ENCODE measurements around the gene ZNF492. TPM values are rescaled to one million over a fixed set of nuclear protein-coding genes. Genes with fewer than 3 reads are reported as not detected.

ZNF492 gene
- total and polyA plus RNA-seq, 9 donors: 0.31 to 1.4 (median 0.57) TPM

DNA sequence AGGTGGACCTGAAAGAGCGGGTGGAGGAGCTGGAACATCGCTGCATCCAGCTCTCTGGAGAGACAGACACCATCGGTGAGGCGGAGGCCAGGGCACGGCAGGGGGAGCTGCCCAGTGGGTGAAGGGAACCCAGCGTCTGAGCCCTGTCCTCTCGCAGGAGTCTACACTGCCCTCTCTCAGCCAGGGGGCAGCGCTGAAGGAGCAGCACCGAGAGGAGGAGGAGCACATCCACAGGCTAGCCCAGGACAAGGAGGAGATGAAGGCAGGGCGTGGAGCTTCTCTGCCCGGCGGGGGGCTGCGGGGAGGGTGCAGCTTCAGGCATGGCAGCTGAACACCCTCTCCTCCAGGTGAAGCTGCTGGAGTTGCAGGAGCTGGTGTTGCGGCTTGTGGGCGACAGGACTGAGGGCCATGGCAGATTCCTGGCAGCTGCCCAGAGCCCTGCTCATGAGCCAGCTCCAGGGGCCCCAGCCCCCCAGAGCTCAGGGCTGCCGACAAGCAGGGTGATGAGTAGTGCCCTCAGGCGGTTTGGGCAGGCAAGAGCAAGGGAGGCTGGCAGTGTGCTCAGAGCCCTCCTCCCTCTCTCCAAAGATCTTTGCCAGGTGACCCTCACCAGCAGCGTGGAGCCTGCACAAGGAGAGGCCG, 31.4 kb upstream of the ZNF492 start:
- 51 to 61% (median 53%) methylated on average over 19 of the region's 19 CpGs for WGBS, 3 donors
- intact Hi-C loops (cut with DNase I): no loop called here
- TF ChIP-seq EP300 (IDR thresholded peaks at IDR 0.05) (no peak), POLR2A (IDR thresholded peaks at IDR 0.05) (no peak)
- TF ChIP-seq, protein P1, sequence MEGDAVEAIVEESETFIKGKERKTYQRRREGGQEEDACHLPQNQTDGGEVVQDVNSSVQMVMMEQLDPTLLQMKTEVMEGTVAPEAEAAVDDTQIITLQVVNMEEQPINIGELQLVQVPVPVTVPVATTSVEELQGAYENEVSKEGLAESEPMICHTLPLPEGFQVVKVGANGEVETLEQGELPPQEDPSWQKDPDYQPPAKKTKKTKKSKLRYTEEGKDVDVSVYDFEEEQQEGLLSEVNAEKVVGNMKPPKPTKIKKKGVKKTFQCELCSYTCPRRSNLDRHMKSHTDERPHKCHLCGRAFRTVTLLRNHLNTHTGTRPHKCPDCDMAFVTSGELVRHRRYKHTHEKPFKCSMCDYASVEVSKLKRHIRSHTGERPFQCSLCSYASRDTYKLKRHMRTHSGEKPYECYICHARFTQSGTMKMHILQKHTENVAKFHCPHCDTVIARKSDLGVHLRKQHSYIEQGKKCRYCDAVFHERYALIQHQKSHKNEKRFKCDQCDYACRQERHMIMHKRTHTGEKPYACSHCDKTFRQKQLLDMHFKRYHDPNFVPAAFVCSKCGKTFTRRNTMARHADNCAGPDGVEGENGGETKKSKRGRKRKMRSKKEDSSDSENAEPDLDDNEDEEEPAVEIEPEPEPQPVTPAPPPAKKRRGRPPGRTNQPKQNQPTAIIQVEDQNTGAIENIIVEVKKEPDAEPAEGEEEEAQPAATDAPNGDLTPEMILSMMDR (IDR thresholded peaks at IDR 0.05): no peak
- H3K27me3 ChIP-seq: no peaks in the 10 kb centered on the region
- no peak for DNase-seq
- H3K4me1 ChIP-seq (ENCODE audit: insufficient read depth): no peaks in the 10 kb centered on the region
- H3K4me3 ChIP-seq: no peak overlapping the region
- no peak overlapping the region for H3K27ac ChIP-seq
- no peaks in the 10 kb centered on the region for H3K9me3 ChIP-seq
- H3K36me3 ChIP-seq: no peaks in the 10 kb centered on the region

DNA sequence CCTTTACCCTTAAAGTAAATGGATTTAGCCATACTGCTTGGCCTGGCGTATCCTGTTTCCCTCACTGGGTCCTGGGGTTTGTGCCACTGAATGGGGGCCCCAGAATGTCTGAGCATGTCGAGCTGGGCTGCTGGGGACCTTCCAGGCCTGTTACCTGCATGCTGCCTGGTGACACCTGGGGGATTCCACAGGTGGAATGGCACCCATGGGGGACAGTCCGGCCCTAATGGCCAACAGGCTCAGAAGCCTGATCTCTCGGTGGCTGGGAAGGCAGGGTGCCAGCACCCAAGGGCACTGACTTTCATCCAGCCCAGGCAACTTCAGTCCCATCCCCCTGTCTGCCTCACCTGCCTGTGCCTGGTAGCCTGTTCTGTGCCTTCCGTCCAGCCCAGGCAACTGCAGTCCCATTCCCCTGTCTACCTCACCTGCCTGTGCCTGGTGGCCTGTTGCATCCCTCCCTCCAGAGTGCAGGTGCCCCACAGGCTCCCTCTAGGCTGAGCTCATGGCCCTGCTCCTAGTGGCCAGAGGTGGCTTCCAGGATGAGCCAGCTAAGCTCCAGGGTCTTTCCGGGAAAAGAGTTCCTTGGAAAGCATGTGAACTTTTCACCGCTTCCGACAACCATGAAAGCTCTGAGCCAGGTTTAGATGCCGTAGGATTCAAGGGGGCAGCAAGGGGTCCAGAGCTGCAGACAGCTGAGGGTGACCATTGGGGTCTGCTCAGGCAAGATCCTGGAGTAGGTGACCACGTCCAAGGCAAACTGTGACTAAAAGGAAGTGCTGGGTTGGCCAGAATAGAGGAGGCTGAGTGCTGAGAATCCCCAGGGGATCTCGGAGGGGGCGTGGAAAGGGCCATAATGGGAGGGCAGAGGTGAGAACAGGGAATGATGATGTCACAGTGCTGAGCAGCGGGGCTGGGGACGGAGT, 30.3 kb upstream of the ZNF492 start:
- intact Hi-C loops (cut with DNase I): no loop called here
- Histone ChIP-seq H3K27ac (no peak overlapping the region), H3K9me3 (no peaks in the 10 kb centered on the region), H3K4me3 (no peak overlapping the region), H3K27me3 (no peaks in the 10 kb centered on the region), H3K36me3 (no peaks in the 10 kb centered on the region), H3K4me1 (ENCODE audit: insufficient read depth) (no peaks in the 10 kb centered on the region)
- 64 to 73% (median 68%) methylated on average over 14 of the region's 14 CpGs for WGBS, 3 donors
- TF ChIP-seq EP300 (IDR thresholded peaks at IDR 0.05) (no peak), POLR2A (IDR thresholded peaks at IDR 0.05) (no peak)
- TF ChIP-seq, protein P1 (IDR thresholded peaks at IDR 0.05): no peak
- DNase-seq: no peak

DNA sequence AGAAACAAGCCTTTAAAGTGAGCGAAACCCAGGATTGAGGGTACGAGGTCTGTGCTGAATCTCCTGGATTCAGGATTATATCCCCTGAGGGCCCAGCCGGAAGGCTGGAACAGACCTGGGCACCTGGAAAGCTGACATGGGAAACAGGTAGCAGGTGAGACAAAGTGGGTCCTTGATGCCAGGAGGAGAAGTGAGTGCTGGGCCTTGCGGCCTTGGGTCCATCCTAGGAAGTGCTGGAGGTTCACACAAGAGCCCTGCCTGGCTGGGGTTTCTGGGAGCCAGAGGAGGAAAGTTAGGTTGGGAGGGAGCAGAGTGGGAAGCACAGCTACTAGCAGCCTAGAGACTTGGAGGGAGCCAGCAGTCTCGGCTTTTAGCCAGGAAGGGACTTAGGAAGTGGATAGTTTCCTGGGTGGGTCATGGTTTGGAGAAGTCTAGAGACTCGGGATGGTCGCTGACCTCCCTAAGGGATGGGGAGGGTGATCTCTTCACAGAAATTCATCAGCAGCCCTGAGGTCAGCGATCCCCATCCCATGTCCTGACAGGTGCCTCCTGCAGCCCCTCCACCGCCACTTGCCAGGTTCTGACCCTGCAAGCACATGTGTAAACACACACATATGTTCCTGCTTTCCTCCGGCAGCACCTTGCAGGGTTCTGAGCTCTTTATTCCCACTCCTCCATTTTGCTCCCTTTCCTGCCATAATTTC, 29.4 kb upstream of the ZNF492 start:
- no peaks in the 10 kb centered on the region for H3K27me3 ChIP-seq
- H3K9me3 ChIP-seq: no peaks in the 10 kb centered on the region
- no peaks in the 10 kb centered on the region for H3K4me1 ChIP-seq (ENCODE audit: insufficient read depth)
- intact Hi-C loops (cut with DNase I): no loop called here
- TF ChIP-seq EP300 (IDR thresholded peaks at IDR 0.05) (no peak), POLR2A (IDR thresholded peaks at IDR 0.05) (no peak)
- TF ChIP-seq, protein P1 (IDR thresholded peaks at IDR 0.05): no peak
- H3K27ac ChIP-seq: no peak overlapping the region
- H3K4me3 ChIP-seq: no peak overlapping the region
- H3K36me3 ChIP-seq: no peaks in the 10 kb centered on the region
- no peak for DNase-seq
- WGBS, 3 donors: 75 to 83% (median 78%) methylated on average over 10 of the region's 10 CpGs
